LNCAP (cell line): ENCODE measurements around the gene ATF4.

ENCODE experiments used
- TF ChIP-seq, protein P1 (sequence below): fragments of 450-650 bp; IDR thresholded peaks from 2 replicates; pipeline ENCODE4 v1.5.1; 2017; ENCODE audit warnings: mild to moderate bottlenecking

Gene ATF4, protein sequence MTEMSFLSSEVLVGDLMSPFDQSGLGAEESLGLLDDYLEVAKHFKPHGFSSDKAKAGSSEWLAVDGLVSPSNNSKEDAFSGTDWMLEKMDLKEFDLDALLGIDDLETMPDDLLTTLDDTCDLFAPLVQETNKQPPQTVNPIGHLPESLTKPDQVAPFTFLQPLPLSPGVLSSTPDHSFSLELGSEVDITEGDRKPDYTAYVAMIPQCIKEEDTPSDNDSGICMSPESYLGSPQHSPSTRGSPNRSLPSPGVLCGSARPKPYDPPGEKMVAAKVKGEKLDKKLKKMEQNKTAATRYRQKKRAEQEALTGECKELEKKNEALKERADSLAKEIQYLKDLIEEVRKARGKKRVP

DNA sequence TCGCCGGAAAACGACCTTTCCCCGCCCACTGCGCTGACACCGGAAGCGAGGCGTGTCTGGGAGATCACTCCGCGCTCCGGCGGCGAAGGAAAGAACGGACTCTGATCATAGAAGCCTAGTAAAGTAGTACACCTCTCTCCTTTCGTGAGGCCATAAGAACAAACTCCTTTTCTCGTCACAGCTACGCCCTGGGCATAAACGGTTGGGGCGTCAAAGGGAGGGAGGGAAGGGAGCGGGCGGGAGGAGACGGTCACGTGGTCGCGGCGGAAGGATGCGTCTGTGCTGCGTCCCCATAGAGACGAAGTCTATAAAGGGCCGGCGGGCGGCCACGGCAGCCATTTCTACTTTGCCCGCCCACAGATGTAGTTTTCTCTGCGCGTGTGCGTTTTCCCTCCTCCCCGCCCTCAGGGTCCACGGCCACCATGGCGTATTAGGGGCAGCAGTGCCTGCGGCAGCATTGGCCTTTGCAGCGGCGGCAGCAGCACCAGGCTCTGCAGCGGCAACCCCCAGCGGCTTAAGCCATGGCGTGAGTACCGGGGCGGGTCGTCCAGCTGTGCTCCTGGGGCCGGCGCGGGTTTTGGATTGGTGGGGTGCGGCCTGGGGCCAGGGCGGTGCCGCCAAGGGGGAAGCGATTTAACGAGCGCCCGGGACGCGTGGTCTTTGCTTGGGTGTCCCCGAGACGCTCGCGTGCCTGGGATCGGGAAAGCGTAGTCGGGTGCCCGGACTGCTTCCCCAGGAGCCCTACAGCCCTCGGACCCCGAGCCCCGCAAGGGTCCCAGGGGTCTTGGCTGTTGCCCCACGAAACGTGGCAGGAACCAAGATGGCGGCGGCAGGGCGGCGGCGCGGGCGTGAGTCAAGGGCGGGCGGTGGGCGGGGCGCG is at the start of gene ATF4:
ATF4 (plus strand) TSS at position 337 of the 880 bp plus-strand sequence. CDS start 884 bp downstream, outside the sequence.
- TF ChIP-seq, protein P1, sequence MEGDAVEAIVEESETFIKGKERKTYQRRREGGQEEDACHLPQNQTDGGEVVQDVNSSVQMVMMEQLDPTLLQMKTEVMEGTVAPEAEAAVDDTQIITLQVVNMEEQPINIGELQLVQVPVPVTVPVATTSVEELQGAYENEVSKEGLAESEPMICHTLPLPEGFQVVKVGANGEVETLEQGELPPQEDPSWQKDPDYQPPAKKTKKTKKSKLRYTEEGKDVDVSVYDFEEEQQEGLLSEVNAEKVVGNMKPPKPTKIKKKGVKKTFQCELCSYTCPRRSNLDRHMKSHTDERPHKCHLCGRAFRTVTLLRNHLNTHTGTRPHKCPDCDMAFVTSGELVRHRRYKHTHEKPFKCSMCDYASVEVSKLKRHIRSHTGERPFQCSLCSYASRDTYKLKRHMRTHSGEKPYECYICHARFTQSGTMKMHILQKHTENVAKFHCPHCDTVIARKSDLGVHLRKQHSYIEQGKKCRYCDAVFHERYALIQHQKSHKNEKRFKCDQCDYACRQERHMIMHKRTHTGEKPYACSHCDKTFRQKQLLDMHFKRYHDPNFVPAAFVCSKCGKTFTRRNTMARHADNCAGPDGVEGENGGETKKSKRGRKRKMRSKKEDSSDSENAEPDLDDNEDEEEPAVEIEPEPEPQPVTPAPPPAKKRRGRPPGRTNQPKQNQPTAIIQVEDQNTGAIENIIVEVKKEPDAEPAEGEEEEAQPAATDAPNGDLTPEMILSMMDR: no peak

DNA sequence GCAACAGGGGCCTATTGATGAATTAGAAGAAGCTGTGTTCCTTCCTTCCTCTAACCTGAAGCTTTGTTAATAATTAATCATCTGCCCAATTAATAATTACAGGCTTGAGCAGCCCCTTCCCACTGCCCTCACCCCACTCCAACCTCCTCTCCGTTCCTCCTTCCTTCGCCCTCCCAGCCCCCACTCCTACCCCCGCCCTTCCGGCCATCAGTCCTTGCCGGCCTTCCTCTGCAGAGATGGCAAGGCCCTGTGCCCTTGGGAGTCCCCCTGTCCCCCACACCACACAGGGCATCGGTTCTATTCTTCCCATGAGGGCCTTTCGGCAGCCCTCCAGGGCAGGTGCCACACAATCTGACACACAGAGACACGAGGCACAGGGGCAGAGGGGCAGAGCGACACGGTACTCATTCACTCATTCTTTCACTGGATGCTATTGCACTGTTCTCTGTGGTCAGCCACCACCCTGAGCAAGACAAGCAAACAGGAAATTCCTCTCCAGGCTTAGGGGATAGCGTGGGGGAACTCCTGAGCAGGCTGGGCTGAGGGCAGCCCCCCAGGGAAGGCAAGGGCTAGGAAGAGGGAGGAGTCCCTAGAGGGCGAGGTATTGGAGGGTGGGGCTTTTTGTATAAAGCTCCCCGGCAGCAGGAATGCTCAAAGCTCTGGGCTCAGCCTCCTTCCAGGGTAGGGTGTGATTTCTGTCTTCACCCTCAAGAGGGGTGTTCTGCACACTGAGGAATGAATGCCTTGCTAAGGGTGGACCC is 48.8 kb upstream of the ATF4 start:
- TF ChIP-seq, protein P1: no peak

DNA sequence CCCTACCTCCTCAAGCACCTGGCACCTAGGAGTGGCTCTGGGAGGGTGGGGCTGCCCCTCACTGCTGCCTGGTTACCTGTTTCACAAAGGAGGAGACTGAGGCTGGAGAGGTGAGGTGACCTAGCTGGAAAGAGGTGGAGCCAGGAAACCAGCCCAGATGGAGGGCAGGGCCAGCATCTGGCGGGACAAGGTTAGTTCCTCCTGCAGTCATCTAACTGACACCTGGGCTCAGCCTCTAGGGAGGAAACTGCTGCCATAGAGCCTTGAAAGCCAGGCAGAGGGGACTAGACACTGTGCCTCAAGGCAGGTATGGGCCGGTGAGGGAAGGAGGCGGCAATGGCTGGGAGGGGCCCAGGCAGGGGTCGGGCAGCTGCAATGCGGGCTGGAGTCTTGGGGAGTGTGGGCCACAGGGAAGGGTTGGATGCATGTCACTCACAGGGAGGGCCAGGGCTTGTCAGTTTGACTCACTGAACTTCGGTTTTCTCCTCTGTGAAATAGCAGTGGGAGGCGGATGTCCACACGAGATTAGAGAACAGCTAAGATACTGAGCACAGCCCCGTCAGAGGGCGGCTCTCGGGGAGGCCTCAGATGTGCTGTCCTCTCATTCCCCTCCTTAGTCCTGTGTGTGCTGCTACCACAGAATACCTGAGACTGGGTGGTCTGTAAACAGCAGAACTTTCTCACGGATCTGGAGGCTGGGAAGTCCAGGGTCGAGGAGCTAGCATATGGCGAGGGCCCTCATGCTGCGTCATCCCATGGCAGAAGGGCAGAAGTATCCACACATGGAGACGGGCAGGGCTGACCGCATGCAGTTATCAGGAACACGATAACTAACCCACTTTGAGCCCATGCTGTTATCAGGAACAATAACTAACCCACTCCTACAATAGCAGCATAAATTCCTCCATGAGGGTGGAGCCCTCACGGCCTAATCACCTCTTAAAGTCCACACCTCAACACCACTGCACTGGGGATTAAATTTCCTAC is 47.5 kb upstream of the ATF4 start:
- TF ChIP-seq, protein P1: no peak

DNA sequence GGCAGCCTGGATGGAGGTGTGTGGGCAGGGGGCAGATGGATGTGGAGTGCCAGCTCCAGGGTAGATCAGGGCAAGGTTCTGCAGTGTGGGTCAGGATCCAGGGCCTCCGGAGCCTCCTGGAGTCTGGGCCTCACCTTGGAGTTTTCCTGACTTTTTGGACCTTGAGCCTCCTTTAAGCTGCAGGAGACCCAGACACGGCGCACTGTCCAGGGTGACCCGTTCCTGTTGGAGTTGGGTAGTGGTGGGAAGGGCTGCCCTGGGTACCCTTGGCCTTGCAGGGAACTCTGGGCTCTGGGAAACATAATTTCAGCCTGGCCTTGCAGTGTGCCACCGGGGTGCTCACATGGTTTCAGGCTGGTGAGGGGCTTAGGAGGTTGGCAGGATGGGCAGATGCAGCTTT is 46.5 kb upstream of the ATF4 start:
- TF ChIP-seq, protein P1: no peak

DNA sequence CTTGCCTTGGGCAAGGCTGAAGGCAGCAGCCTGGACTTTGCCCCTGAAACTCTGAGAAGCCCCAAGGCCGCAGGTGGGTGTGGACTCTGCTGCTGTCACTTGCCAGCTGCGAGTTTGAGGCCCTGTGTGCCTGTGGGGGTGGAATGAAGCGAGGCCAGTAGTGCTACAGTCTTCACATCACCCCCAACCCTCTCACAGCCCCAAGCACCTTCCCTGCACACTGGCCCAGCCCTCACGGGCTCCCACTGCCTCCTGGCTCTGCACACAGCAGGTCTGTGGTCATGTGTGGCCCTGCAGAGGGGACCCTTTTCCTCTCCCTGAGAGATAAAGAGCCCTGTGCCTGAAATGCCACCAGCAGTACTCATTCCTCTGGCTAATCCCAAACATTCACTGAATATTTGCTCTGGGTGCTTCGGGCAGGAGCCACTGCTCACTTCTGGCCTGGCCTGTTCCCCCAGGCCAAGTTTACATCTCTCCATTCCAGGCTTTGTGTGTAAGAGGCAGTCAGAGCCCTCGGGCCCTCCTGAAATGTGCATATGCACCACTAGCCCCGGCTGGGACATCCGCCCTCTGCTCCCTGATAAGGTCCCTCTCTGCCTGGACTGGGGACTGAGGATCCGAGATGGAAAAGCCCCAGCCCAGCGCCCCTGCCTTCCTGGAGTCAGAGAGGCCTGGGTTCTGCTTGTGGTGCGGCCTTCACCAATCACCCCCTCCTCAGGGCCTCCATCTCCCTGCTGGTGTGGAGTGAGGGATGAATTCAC is 45.8 kb upstream of the ATF4 start:
- TF ChIP-seq, protein P1: no peak

DNA sequence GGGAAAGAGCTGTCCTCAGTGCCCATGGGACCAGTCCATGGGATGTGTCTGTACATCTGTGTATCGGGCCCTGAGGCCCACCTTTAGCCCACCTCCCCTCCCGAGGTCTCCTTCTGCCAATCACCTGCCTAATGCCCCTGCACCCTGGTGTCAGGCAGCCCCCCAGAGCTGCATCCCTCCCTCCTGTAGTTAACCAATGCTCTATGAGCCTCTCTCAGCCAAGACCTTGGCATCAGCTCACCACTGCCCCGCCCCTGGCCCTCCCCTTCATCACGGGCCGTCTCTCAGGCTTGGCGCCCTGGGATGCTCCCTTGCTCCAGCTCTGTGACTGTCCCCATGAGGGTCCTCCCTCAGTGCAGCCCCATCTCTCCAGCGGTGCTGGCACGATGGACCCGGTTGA is 45.0 kb upstream of the ATF4 start:
- TF ChIP-seq, protein P1: no peak
